Body of pancreas (tissue), 4 donors: ENCODE results near the gene CELA2A. TPM values are rescaled to one million over a fixed set of nuclear protein-coding genes. Genes with fewer than 3 reads are reported as not detected.
"Not testable (repeated sequence)": the region's sequence is repeated elsewhere in the genome, so short reads cannot be mapped to it uniquely, and the experiment has no call there.

Experiments
- ATAC-seq: fragments of 150-250 bp; one replicate; pipeline ENCODE4 v1.9.1; 2016
- DNase-seq, 4 donors: peaks; one replicate each; pipeline ENCODE4 v3.0.0-alpha.2; 2019
- H3K27ac ChIP-seq, 4 donors: fragments of 200-600 bp; sonication (generic); 1 replicate in 3 of 4; 2 replicates in 1 of 4; pipeline versions ENCODE4 v1.5.1 to v1.6.1; 2016 to 2019; ENCODE audit warnings: mild to moderate bottlenecking in 1 of 4, mixed read lengths in 1 of 4, moderate library complexity in 1 of 4
- H3K27me3 ChIP-seq, 2 donors: fragments of 200-600 bp; sonication (generic); one replicate each; pipeline ENCODE4 v1.6.0; 2016; ENCODE audit warnings: mild to moderate bottlenecking in 1 of 2
- H3K36me3 ChIP-seq, 2 donors: fragments of 200-600 bp; sonication (generic); replicated peaks in 1 of 2; 2 replicates each; pipeline ENCODE4 v1.5.1; 2016; ENCODE audit warnings: low read depth in 2 of 2; ENCODE audit not compliant: insufficient read depth in 1 of 2
- H3K4me1 ChIP-seq: fragments of 200-600 bp; sonication (generic); one replicate; pipeline ENCODE4 v1.6.0; 2016
- H3K4me3 ChIP-seq, 2 donors: fragments of 200-600 bp; sonication (generic); 1 replicate in 1 of 2; 2 replicates in 1 of 2; pipeline ENCODE4 v1.5.1; 2016 to 2019
- H3K9me3 ChIP-seq, 3 donors: fragments of 200-600 bp; sonication (generic); 1 replicate in 2 of 3; 2 replicates in 1 of 3; pipeline ENCODE4 v1.5.1; 2016
- POLR2A ChIP-seq, 3 donors: fragments of 450-650 bp; IDR thresholded peaks; one replicate each; pipeline ENCODE4 v1.6.1; 2016; ENCODE audit warnings: antibody characterized with exemption in 3 of 3, mild to moderate bottlenecking in 2 of 3
- WGBS, 2 donors: methylation state at CpG; one replicate each; pipeline ENCODE4 v1.1.5; 2017; 5-methylcytosine and 5-hydroxymethylcytosine counted together
- intact Hi-C: fragments of 100-400 bp; cut with DNase I; formaldehyde crosslinking; loops from one replicate; pipeline ENCODE4 v1.15.1; 2023
- total RNA-seq, 2 donors: library from RNA; depleted of rRNA; stranded (reverse); fragments of >200 nt; gene quantifications; one replicate each; pipeline ENCODE4 v1.1.0, GENCODE V29; 2016
- TF ChIP-seq, protein P1 (sequence below), 7 experiments: fragments of 450-650 bp in 4 of 7; fragments of 200-600 bp in 3 of 7; sonication (generic) in 3 of 7; IDR thresholded peaks; one replicate each; pipeline ENCODE4 v1.5.1; 2016 to 2019; ENCODE audit warnings: antibody characterized with exemption in 7 of 7

The CELA2A gene
- total RNA-seq, 2 donors from 2014 or later: 4,384 to 21,046 TPM

DNA sequence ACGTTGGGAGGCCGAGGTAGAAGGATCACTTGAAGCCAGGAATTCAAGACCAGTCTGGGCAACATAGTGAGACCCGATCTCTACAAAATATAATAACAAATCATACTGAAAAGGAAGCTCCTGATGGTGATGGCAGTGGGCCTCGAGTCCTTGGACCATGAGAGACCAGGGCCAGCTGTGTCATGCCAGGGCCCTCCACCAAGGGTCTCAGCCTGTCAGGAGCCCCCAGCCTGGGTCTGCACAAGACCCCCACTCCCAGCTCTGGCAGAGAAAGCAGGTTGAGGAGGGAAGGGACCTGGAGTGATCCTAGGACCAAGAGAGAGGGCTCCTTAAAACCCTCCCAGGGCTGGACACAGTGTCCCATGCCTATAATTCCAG is 25.0 kb upstream of the CELA2A start:
- TF ChIP-seq, protein P1, sequence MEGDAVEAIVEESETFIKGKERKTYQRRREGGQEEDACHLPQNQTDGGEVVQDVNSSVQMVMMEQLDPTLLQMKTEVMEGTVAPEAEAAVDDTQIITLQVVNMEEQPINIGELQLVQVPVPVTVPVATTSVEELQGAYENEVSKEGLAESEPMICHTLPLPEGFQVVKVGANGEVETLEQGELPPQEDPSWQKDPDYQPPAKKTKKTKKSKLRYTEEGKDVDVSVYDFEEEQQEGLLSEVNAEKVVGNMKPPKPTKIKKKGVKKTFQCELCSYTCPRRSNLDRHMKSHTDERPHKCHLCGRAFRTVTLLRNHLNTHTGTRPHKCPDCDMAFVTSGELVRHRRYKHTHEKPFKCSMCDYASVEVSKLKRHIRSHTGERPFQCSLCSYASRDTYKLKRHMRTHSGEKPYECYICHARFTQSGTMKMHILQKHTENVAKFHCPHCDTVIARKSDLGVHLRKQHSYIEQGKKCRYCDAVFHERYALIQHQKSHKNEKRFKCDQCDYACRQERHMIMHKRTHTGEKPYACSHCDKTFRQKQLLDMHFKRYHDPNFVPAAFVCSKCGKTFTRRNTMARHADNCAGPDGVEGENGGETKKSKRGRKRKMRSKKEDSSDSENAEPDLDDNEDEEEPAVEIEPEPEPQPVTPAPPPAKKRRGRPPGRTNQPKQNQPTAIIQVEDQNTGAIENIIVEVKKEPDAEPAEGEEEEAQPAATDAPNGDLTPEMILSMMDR (IDR thresholded peaks at IDR 0.05): no peak
- no peak for TF ChIP-seq POLR2A (IDR thresholded peaks at IDR 0.05)
- Histone ChIP-seq H3K4me3 (no peak overlapping the region), H3K27me3 (no peaks in the 10 kb centered on the region), H3K9me3 (no peaks in the 10 kb centered on the region), H3K36me3 (no peaks in the 10 kb centered on the region), H3K27ac (peak overlapping the region; percentile 89 to 96 (median 92)), H3K4me1 (peaks cover 75% of the 10 kb centered on the region)
- WGBS, 2 donors: 41 to 43% methylated on average over 4 of the region's 4 CpGs
- intact Hi-C loops: no loop called here
- ATAC-seq (no peak), DNase-seq (peak in 1 of 4 donors; percentile 21)

DNA sequence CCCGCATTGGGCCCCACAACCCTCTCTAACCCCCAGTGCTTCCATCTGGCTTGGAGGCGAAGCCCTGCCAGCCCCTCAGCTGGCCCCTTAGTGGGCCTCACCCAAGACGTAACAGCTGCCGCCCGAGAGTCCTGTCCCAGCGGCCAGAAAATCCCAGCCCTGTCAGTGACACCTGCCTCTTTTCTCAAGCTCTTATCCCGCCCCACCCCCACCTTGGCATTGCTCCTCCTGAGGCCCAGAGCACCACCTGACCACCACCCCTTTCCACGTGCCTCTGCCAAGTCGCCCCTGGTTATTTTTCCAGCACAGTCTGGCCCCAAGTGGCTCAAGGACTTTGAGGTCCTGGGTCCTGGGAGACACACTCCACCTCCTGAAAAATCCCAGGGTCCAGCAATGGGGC is 24.2 kb upstream of the CELA2A start:
- intact Hi-C loops: no loop called here

DNA sequence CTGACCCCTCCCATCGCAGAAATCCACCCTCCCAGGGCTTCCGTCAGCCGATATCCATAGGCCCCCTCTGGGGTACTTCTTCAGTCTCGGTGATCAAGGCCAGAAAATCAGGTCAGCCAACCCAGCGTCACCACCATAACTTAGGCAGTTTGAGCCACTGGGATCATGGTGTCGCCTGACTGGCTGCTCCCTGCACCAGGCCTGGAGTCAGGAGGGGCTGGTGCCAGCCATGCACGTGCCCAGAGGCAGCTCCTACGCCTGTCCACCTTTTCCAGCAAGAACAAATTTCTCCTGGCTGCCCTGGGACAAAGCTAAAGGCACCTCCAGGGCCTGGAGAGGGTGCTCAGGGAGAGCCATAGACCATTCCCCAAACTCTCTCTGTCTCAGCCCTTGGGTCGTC is 23.1 kb upstream of the CELA2A start:
- WGBS, 2 donors: 66 to 69% methylated on average over 5 to 9 of the region's 9 CpGs
- ATAC-seq (no peak), DNase-seq (peak in 2 of 4 donors; percentile 37 to 53)
- Histone ChIP-seq H3K9me3 (no peaks in the 10 kb centered on the region), H3K4me3 (no peak overlapping the region), H3K27ac (peak overlapping the region; percentile 89 to 96 (median 92)), H3K27me3 (no peaks in the 10 kb centered on the region), H3K36me3 (no peaks in the 10 kb centered on the region), H3K4me1 (peaks cover 89% of the 10 kb centered on the region)
- intact Hi-C loops: no loop called here
- TF ChIP-seq, protein P1 (IDR thresholded peaks at IDR 0.05): no peak
- no peak for TF ChIP-seq POLR2A (IDR thresholded peaks at IDR 0.05)

More for the DNA sequence above, 24.2 kb upstream of the CELA2A start:
- ATAC-seq: peak; percentile 74
- TF ChIP-seq, protein P1 (IDR thresholded peaks at IDR 0.05): no peak
- TF ChIP-seq POLR2A (IDR thresholded peaks at IDR 0.05): peak in 2 of 3 donors; percentile 22 to 34
- Histone ChIP-seq H3K27me3 (no peaks in the 10 kb centered on the region), H3K4me3 (no peak overlapping the region), H3K27ac (peak overlapping the region; percentile 89 to 96 (median 92)), H3K9me3 (no peaks in the 10 kb centered on the region), H3K4me1 (peaks cover 78% of the 10 kb centered on the region), H3K36me3 (no peaks in the 10 kb centered on the region)
- DNase-seq: peak; percentile 95 to 97 (median 96)
- WGBS, 2 donors: 32 to 34% methylated on average over 5 to 9 of the region's 9 CpGs

DNA sequence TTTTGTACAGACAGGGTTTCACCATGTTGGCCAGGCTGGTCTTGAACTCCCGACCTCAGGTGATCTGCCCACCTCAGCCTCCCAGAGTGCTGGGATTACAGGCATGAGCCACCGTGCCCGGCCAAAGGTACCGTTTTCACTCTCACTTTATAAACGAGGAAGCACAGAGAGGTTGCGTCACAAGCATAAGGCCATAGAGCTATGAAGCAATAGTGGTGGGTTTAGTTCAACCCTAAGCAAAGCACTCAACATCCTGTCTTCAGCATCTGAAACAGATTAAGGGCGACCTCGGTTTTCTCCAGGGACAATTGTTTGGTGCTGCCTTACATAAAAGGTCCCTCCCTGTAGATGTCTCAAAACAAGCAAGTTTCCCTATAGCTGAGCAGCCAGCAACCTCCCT is 21.8 kb upstream of the CELA2A start:
- DNase-seq: peak in 2 of 4 donors; percentile 33 to 67
- H3K27ac ChIP-seq: peak overlapping the region; percentile 45 to 96 (median 90)
- H3K4me1 ChIP-seq: peaks cover 86% of the 10 kb centered on the region
- ATAC-seq, H3K36me3 ChIP-seq, H3K27me3 ChIP-seq, H3K4me3 ChIP-seq, H3K9me3 ChIP-seq, intact Hi-C loops: not testable (repeated sequence)
- 39 to 43% methylated on average over 8 of the region's 8 CpGs for WGBS, 2 donors

DNA sequence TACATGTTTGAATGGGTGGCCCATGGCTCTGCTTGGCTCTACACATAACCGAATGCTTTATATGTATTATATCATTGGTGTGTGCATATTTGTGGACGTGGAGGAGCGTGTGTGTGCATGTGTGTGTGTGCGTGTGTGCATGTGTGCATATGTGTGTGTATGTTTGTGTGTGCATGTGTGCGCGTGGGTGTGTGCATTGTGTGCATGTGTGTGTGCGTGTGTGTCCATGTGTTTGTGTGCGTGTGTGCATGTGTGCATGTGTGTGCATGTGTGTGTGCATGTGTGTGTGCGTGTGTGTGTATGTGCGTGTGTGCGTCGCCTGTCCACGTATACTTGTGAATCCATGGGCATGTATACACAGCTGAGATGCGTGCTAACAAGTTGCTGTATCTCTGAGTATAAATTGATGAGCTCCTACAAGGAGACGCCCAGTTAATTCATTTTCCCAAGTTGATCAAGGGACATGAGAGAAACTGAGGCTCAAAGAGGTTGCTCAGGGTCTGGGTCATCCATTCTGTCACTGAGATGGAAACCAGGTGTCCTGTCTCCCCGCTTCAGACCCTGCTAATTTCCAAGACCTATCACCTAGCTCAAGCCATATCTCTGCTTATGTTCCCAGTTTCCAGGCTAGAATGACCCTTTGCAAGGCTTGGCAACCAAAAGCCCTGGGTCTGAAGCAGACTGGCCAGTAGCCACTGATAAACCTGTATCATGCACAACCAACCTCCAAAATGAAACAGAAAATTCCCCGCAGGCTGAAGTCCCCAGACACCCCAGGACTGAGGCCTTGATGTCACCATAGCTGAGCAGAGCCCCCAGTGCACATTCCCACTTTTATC is 21.1 kb upstream of the CELA2A start:
- WGBS, 2 donors: 75 to 83% methylated on average over 16 to 17 of the region's 17 CpGs
- ATAC-seq (no peak), DNase-seq (peak in 2 of 4 donors; percentile 48 to 56)
- Histone ChIP-seq H3K36me3 (no peaks in the 10 kb centered on the region), H3K4me3 (no peak overlapping the region), H3K9me3 (no peaks in the 10 kb centered on the region), H3K27me3 (no peaks in the 10 kb centered on the region), H3K4me1 (peaks cover 78% of the 10 kb centered on the region), H3K27ac (peak overlapping the region; percentile 45 to 96 (median 90))
- intact Hi-C loops: no loop called here
- TF ChIP-seq, protein P1 (IDR thresholded peaks at IDR 0.05): no peak
- TF ChIP-seq POLR2A (IDR thresholded peaks at IDR 0.05): no peak
